Stimulated activated CD4-positive, alpha-beta T cell treated with anti-CD3 and anti-CD28 coated beads, Interleukin-2, amount 100 ng/mL, for 48 hours (primary cell): Measurements from ENCODE around the gene NME7.
A peak's percentile ranks its signal among the peaks of the same experiment; 100 is the strongest.

Experiments used
- DNase-seq, 2 donors: peaks; one replicate each; pipeline ENCODE4 v3.0.0-alpha.2; 2020

NME7 gene

GRCh38 chr1:169121146-169121923, 246.3 kb downstream of the NME7 start:
- no peak for DNase-seq

DNA sequence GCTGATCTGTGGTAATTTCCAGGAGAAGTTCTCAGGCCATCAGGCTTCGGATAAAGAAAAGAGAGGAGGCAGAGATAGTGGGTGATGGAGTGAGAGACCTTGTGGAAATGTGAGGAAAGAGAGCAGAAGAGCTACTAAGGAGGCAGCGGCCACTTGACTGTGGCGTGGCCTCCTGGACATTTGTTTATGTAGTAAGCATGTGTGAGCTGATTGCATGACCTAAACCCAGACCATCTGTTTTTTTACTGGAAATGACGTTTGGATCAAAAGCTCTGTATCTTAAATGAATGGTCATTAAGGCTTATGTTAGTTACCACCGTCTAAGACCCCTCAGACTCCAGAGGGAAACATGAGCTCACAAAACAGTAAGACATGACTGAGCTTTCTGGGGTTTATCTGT, 247.5 kb downstream of the NME7 start:
- no peak for DNase-seq

DNA sequence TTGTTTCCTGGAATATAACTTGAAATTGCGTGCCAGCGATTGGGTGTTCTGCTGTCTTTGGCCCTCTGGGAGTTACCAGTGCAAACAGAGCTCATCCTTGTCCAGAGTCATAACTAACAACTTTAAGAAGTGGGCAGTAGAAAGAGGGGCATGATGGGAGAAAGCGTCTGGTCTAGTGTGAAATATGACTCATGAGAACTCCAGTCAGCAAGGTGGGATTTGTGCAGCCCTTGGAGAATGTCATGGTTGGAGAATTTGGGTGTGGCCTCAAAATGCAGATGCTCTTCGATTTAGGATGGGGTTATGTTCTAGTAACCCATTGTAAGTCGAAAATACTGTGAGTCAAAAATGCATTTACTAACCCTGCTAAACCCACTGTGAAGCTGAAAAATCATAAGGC, 248.2 kb downstream of the NME7 start:
- no peak for DNase-seq

DNA sequence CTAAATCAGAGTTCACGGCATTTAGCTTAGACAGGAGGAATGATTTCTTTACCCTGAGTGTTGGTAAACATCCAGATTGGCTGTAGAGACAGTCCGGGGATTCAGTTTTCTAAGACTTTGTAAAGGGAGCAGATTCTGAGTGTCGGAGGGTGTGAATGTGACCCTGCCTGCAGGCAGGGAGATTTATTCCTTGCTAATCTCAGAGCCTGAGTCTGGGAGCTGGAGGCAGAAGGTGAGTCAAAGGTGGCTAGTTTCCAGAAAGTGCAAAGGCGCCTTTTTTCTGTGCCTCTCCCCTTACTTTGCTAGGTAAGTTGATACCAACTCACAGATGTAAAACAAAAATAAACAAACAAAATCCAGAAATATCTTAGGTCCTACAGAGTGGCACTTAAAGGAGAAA, 249.4 kb downstream of the NME7 start:
- no peak for DNase-seq

- no peak for DNase-seq
Measured at GRCh38 chr1:169117599-169117998, 250.0 kb downstream of the NME7 start.

- DNase-seq, result no peak
Measured at GRCh38 chr1:169117014-169117413, 250.6 kb downstream of the NME7 start.

DNA sequence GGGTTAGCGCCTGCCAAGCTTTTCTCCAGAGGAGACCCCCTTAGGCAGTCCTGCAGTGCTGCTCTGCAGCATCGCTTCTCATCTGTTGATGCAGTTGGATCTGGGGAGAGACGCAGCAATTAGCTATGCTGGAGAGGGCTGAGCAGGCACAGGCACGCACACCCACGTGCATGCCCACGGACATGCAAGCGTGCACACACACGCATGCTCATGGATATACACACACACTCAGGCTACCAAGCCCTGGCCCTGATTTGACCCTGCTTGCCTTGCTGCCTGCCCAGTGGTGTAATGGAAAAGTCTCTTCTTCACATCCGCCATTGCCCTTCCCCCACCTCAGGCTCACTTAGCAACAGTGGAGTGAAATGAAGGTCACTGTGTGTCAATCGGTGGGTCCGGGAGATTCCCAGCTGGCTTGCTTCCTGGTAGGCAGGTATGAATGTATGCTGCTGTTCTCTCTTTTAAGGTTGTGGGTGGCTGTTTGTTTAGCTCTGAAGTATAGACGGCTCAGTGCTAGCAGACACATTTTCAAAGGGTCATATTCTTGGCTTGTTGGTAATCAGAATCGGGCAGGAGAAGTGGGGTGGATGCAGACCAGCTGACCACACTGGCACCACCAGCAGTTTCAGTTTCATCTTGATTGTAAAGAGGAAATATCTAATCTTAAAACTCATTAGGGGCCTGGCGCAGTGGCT, 251.6 kb downstream of the NME7 start:
- DNase-seq, result no peak

DNA sequence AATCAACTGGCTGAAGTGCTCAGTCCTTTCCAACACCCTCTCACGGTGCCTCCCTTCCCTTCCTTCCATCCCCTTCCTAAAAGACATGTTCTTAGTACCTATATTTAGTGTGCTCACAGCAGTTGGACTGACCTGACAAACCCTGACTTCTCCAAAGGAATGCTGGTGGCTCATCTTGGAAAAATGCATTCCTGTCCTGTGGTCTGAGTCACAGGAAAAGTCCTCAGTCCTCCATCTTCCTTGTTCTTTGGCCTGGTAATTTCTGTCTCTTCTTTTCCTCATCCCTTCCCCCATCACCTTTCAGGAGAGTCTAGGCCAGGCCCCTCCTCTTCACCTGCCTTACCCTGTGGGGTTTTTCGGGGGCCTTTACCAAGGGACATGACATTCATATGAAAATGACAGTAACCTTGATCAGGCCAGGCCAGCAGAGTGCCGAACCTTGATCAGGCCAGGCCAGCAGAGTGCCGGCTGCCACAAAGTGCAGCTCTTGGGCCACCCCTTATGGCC, 253.9 kb downstream of the NME7 start:
- DNase-seq, result no peak

DNA sequence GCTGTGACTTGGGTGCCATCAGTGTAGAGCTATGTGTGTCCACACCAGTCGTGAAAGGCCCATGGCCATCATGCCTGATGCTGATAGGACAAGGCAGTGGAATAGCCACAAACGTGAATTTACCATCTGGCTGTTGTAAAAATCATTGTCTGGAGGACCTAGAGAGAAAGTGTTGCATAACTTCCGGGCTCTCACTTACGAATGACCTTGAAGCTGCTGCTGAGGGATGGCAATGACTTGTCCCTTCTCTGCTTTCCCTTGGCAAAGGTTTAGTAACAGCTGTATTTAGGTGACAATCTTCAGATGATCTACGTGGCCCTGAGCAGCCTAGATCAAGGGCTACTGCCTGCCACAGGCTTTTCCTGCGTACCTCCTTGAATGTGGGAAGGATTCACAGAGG, 255.4 kb downstream of the NME7 start:
- DNase-seq, result no peak

- no peak for DNase-seq
Measured at GRCh38 chr1:169111472-169111871, 256.1 kb downstream of the NME7 start.

GRCh38 chr1:169110689-169111447, 256.7 kb downstream of the NME7 start:
- no peak for DNase-seq

DNA sequence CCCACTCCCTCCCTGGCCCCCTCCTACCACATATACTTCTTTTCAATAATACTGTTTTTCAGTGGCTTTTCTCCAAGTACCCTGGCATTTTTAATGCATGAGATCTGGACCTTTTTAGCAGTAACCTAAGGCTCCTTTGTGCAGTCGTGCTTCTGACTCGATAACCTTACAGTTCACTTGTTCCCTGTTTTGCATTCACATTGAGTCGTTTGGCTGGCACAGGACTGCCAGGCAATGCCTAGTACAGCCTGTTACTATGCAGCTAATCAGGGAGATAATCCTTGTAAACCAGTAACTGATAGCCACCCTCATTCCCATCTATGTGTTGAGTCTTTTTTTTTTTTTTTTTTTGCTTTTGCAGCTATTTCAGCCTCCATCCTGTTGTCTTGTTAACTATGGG, 257.4 kb downstream of the NME7 start:
- DNase-seq, result no peak

GRCh38 chr1:169109561-169110134, 257.9 kb downstream of the NME7 start:
- no peak for DNase-seq

DNA sequence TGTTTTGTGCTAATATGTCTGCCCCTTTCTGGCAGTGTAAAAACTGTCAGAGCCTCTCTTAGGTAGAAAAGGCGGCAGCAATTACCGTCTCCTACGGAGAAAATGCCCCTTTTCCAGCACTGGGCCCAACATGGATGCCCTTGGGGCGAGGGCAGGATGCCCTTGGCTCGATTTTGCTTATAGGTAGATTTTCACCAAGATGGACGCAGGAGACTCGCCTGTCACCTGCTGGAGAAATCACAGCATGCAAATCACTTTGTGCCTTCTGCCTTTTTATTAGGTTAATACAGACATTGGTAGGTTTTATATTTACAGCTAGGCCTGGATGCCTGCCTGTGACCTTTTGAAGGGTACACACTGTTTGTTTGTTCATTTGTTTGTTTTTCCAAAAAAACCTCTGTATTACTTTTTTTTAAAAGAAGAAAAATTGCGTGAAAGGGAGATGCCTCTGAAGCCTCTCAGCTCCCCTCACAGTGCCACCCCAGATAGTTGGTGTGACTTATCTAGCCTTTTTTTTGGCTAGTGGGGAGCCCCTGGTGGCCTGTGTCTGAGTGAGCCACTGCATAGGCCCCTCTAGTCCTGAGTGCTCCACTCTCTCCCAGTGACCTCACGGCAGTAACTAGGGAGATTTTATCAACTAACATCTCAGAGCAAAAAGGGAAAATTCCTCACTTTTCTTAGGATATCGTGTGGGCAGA, 258.6 kb downstream of the NME7 start:
- DNase-seq, result no peak

DNA sequence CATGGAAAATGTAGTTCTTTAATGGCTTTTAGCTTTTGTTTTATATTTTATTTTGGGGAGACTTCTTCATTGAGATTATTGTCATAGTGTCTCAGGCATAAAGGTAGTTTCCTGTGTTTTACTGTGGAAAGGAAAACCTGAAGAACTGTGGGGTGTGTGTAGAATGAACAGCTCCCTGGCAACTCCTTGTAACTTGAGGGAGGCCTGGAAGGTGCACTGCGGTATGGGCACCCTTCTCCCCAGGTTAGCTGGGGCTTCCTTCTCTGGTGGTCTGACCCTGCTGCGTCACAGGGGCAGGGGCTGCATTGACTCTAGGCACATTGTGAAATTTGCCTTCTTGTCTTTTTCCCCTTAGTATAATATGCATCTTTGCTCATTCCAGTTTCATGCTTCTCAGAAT, 259.4 kb downstream of the NME7 start:
- DNase-seq, result no peak

DNA sequence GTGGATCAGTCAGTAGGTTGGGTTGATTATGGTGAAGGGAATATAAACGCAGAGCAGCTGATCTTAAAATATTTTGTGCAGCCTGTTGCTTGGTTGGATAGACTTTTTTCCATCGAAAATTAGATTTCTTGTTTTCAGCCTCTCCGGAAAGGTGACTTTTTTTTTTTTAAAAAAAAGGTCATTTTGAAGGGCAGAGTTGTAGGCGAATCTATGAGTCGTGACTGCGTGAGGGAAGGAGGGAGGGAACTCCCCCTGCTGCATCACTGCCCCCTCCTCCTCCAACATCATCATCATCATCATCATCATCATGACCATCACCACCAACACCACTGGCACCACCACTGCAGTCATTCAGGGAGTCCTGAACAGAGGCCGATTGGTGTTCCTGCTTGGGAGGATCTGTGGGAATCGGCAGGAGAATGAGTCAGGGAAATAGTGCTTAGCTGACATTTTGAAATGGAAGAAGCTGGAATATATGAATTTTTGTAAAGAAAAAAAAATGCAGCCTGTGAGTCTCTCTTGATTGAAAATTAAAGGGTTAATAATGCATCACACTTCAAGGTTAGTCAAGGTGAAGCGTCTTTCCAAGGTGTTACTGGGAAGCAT, 259.9 kb downstream of the NME7 start:
- peak in 1 of 2 donors; percentile 9 for DNase-seq

- DNase-seq, result peak in 1 of 2 donors; percentile 11
Measured at GRCh38 chr1:169106921-169107602, 260.5 kb downstream of the NME7 start.

- DNase-seq, result peak; percentile 76 to 77
Measured at GRCh38 chr1:169106095-169106920, 261.3 kb downstream of the NME7 start, which contains the start of gene ATP1B1. Gene ATP1B1, plus strand, starts transcription at chr1:169106690. Its CDS starts 140 bp downstream, at chr1:169106830.

- peak in 1 of 2 donors; percentile 10 for DNase-seq
Measured at GRCh38 chr1:169105434-169106094, 262.0 kb downstream of the NME7 start.

GRCh38 chr1:169105087-169105433, 262.5 kb downstream of the NME7 start:
- no peak for DNase-seq
